ENCODE data around the gene AFP. TPM values are rescaled to one million over a fixed set of nuclear protein-coding genes. Genes with fewer than 3 reads are reported as not detected.

The AFP gene
- total and polyA plus RNA-seq, 2 of the 13 experiments (the other 11 are each of a cell fraction or from before 2014, with no cell fraction given) = 9,434 to 13,105 TPM

GRCh38 chr4:73432169-73433000 lies 3.6 kb upstream of the AFP start (continued):
- TF ChIP-seq CBX1 (IDR thresholded peaks at IDR 0.05; ENCODE audit: low read depth) = no peak
- TF ChIP-seq ZNF75D (CRISPR knock-in tag; IDR thresholded peaks at IDR 0.05; ENCODE audit: borderline replicate concordance) = no peak
- TF ChIP-seq NFKB2 (CRISPR knock-in tag; IDR thresholded peaks at IDR 0.05; ENCODE audit: borderline replicate concordance) = no peak
- no peak for TF ChIP-seq ZNF569 (CRISPR knock-in tag; IDR thresholded peaks at IDR 0.05; ENCODE audit: borderline replicate concordance)
- no peak for TF ChIP-seq DNMT1 (CRISPR knock-in tag; IDR thresholded peaks at IDR 0.05)
- no peak for TF ChIP-seq ZNF550 (CRISPR knock-in tag; IDR thresholded peaks at IDR 0.05; ENCODE audit: borderline replicate concordance)
- no peak for TF ChIP-seq ZNF432 (CRISPR knock-in tag; IDR thresholded peaks at IDR 0.05; ENCODE audit: borderline replicate concordance)
- peak; percentile 100 for TF ChIP-seq ASH2L (IDR thresholded peaks at IDR 0.05; ENCODE audit: insufficient read length, low read depth, low read length)
- peak; percentile 32; the same call in 1 of the 2 replicates for TF ChIP-seq TBX2 (CRISPR knock-in tag; IDR thresholded peaks at IDR 0.05; ENCODE audit: borderline replicate concordance)
- TF ChIP-seq ZNF326 (CRISPR knock-in tag; IDR thresholded peaks at IDR 0.05; ENCODE audit: borderline replicate concordance) = no peak
- no peak; the same call in 1 of the 2 replicates for TF ChIP-seq ZNF12 (CRISPR knock-in tag; IDR thresholded peaks at IDR 0.05)
- TF ChIP-seq, protein P1, sequence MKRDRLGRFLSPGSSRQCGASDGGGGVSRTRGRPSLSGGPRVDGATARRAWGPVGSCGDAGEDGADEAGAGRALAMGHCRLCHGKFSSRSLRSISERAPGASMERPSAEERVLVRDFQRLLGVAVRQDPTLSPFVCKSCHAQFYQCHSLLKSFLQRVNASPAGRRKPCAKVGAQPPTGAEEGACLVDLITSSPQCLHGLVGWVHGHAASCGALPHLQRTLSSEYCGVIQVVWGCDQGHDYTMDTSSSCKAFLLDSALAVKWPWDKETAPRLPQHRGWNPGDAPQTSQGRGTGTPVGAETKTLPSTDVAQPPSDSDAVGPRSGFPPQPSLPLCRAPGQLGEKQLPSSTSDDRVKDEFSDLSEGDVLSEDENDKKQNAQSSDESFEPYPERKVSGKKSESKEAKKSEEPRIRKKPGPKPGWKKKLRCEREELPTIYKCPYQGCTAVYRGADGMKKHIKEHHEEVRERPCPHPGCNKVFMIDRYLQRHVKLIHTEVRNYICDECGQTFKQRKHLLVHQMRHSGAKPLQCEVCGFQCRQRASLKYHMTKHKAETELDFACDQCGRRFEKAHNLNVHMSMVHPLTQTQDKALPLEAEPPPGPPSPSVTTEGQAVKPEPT (CRISPR knock-in tag; IDR thresholded peaks at IDR 0.05; ENCODE audit: low read depth) = no peak
- no peak for TF ChIP-seq MEIS1 (CRISPR knock-in tag; IDR thresholded peaks at IDR 0.05; ENCODE audit: borderline replicate concordance)
- no peak for TF ChIP-seq CERS6 (CRISPR knock-in tag; IDR thresholded peaks at IDR 0.05)
- TF ChIP-seq PCBP2 (optimal IDR thresholded peaks at IDR 0.05; ENCODE audit: low read depth, low read length, poor library complexity, severe bottlenecking) = no peak
- no peak; the same call in 1 of the 2 replicates for TF ChIP-seq GABPB1 (CRISPR knock-in tag; IDR thresholded peaks at IDR 0.05)
- no peak for TF ChIP-seq ZNF17 (CRISPR knock-in tag; IDR thresholded peaks at IDR 0.05)
- no peak for TF ChIP-seq MYNN (CRISPR knock-in tag; IDR thresholded peaks at IDR 0.05; ENCODE audit: low read depth)
- no peak for TF ChIP-seq CSRNP2 (CRISPR knock-in tag; conservative IDR thresholded peaks at IDR 0.05; ENCODE audit: low read depth)
- peak; percentile 83 for TF ChIP-seq TCF7L2 (IDR thresholded peaks at IDR 0.05; ENCODE audit: low read depth, low read length)
- TF ChIP-seq NCOA2 (CRISPR knock-in tag; IDR thresholded peaks at IDR 0.05) = peak; percentile 97
